AML-193 (cell line): ENCODE results near the gene REC114.
"Not testable (repeated sequence)": the region's sequence is repeated elsewhere in the genome, so short reads cannot be mapped to it uniquely, and the experiment has no call there.

Experiments used
- DNase-seq, 2 experiments: peaks; one replicate each; lab custom pipeline; 2025; lab: John Stamatoyannopoulos, UW

The REC114 gene

DNA sequence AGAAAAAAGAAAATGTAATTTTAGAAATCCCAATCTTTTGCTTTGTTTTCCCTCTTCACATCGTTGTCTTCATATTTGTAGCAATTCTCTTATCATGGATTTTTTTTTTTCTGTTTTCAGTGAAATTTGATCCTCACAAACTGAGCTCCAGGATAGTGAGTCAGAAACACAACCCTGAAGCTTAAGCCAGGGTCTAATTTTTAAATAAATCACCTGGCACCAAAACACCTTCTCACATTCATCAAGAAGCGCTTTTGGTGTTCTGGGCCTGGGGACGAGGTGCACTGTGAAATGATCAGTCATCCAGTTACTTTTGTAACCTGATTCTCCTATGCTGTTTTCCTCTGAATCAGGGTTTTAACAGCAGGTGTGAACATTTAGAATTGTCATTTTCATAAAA, 87.7 kb downstream of the REC114 start:
- no peak for DNase-seq

DNA sequence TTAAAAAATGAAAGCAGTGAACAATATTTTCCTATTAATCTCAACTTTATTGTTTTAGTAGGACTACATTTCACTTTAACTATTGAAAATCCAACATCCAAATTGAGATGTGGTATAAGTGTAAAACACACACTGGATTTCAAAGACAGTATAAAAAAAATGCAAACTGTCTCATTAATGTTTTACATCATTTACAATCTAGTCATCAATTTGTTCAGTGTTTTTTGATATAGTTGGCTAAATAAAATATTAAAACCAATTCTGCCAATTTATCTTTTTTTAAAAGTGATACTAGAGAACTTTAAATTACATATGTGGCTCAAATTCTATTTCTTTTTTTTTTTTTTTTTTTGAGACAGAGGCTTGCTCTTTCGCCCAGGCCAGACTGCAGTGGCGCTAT, 95.2 kb downstream of the REC114 start:
- no peak for DNase-seq

- DNase-seq = no peak
These were observed 95.7 kb downstream of the REC114 start for GRCh38 chr15:73538563-73539211.

GRCh38 chr15:73539212-73540128, 96.5 kb downstream of the REC114 start:
- DNase-seq = no peak

- DNase-seq = no peak
These were observed 97.2 kb downstream of the REC114 start for GRCh38 chr15:73540161-73540560.

DNA sequence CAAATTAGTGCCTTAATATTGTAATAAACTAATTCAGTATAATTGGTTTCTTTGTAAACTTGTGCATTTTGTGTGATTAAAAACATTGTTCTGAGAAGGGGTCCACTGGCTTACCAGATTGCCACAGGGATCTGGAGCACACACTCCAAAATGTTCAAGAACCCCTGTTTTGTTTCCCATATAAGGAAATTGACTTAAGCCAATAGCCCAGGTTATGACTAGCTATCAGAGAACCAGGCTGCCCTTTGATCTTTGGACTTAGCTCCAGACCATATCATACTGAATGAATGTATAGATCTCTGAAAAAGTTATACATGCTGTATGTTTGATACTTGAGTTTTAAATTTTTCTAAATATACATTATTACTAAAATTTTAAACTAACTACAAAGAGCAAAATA, 98.5 kb downstream of the REC114 start:
- DNase-seq = no peak

- DNase-seq = not testable (repeated sequence)
These were observed 106.0 kb downstream of the REC114 start for GRCh38 chr15:73548925-73549324.

GRCh38 chr15:73550190-73550589, 107.2 kb downstream of the REC114 start:
- no peak for DNase-seq

- no peak for DNase-seq
These were observed 112.1 kb downstream of the REC114 start for GRCh38 chr15:73555080-73555479.

DNA sequence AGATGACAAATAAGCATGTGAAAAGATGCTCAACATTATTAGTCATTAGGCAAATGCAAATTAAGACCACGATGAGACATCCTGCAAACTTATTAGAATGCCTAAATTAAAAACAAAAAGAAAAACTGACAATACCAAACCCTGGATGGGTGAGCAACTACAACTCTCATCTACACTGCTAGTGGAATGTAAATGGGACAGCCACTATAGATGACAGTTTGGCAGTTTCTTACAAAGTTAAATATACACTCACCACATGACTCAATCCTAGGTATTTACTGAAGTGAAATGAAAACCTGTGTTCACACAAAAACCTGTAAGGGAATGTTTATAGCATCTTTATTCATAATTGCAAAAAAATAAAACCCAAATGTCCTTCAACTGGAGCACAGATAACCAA, 115.6 kb downstream of the REC114 start:
- DNase-seq = no peak

- peak; percentile 64 to 76 for DNase-seq
These were observed 117.6 kb downstream of the REC114 start for GRCh38 chr15:73560501-73561117.

GRCh38 chr15:73564255-73564654, 121.3 kb downstream of the REC114 start:
- DNase-seq = peak; percentile 82 to 84

DNA sequence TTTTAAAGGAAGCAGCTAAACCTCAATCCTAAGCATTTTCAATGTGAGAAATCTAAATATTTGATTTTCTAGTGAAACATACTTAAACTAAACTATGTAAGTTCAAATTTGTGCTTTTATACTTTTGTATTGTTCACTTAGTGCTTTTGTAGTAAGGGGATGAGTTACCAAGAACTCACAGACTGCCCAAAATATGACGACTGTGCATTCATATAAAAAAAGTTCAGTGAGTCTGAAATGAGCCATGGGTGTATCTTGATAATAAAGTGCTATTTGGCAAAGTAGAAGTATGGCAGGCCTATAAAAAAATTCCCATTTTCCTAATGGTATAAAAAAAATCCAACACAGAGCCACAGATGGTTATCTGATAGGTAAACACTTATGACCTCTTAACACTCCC, 124.1 kb downstream of the REC114 start:
- no peak for DNase-seq

DNA sequence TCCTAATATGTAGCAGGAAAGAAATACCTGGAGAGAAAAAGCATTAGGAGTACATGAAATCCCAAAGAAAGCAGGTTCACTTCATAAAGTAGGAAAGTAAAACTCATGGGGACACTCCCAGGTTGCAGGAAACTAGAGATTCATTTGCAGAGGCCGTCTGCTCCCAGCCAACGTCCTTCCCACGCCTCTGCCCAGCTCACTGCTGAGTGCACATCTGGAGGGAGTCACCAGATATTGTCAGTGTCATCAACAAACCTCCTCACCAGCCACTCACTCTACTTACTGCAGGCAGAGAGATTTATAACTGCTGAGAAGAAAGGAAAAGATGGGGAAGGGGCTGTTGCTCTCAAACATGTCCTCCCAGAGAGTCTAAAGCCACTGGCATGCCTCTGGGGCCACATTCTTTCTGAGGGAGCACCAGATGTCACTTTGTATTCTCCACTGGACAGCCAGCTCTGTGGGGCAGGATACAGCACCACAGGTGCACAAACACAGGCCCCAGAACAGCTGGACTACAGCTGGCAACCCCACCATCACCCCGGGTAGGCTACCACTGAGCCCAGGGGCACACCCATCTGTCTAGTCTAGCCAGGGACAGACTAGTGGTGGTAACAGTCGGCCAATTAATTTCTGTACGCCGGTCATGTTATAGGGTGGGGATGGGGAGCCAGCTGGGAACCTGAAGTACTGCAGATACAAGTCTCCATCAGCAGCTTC, 125.8 kb downstream of the REC114 start:
- no peak for DNase-seq

GRCh38 chr15:73569361-73569760, 126.4 kb downstream of the REC114 start:
- DNase-seq = no peak

GRCh38 chr15:73570355-73571032, 127.5 kb downstream of the REC114 start:
- DNase-seq = no peak

DNA sequence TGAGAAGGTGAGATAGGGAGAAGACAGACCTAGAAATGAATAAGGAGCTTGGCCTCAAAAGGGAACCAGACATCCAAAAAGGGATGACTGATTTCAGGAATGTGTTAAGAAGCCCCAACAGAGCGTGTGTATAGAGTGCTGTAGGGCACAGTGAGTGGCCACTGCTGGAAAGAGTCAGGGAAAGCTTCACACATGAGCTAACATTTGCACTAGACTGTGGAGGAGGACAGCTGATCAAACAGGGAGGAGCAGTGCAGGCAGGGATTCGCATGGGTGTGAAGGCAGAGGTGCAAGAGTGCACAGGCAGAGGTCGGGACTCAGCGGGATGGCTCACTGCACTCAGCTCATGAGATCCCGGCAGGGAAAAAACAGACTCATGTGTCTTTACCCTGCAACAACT, 128.4 kb downstream of the REC114 start:
- no peak for DNase-seq

DNA sequence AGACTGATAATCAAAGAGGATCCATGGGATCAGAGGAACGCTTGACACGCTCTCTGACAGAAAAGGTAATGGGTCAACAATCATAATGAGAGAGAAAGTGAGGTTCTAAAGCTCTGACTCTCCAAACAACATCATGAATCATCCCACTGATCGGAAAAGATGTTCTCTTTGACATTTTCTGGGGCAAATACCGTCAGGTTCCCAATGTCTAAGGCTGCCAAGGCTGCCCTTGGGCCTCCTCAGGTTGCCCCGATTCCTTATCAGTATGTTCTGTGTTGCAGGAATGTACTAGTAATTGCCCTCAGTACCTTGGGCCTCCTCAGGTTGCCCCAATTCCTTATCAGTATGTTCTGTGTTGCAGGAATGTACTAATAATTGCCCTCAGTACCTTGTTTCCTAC, 129.3 kb downstream of the REC114 start:
- DNase-seq = no peak

GRCh38 chr15:73573037-73573436, 130.1 kb downstream of the REC114 start:
- DNase-seq = no peak

DNA sequence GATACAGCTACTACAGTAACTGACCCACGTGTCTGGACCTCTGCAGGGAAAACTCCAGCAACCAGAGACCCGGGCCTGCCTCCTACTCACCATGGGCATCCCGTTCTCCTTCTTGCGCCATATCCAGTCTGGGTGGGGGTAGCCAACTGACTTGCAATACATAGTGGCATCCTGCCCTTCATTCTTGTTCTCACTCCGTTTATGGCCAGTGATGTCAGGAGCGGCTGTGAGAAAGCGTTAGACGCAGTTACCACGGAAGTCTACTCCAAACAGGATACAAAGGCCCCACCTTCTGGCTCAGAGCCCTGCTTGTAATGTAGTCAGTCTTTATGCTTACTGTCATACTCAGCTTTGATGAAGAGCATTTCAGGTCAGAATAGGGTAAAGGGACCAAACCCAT, 130.6 kb downstream of the REC114 start:
- DNase-seq = no peak

DNA sequence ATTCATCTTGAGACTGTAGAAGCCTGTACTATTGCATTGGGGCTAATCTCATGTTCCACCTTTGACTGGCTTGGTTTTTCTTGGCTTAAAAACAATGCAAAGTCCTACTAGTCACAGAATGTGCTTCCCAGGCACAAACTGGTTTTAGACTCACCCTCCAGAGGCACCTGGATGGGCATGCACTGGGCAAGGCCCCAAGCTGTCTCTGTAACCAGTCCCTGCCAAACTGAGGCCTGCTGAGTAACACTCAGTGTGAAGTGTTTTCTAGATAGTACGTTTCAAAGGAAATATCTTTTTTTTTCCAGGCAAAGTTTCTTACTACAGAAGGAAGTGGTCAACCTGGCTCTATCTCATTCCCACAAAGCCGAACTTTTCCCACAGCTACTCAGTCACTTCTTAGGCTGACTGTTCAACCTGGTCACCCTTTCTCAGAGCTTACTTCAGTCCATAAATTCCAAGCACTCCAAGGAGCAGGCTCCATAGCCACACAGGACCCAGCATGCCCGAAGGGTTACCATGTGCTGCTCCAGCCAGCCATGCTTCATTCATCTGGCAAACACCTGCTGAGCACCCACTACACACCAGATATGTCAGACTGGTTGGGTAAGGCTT, 132.8 kb downstream of the REC114 start:
- no peak for DNase-seq
